ENCODE results near the gene SMIM36.

Gene SMIM36

DNA sequence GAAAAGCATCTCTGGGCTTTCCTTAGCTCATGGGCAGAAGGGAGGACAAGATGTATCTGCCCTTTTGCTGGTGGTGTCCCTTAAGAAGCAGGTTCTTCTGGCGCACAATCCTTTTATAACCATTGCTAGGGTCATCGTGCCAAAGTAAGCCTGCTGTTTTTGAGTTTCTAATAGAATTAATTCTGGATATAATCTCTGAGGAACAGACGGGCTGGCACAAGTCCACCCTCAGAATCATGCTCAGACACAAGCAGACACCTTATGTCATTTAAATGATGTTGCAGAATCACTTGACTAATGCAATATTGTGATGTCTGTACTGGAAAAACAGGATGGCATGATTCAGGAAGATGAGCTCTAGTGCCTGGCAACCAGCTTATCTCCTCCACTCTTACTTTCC, 70.9 kb downstream of the SMIM36 start:
- TF ChIP-seq, protein P1, sequence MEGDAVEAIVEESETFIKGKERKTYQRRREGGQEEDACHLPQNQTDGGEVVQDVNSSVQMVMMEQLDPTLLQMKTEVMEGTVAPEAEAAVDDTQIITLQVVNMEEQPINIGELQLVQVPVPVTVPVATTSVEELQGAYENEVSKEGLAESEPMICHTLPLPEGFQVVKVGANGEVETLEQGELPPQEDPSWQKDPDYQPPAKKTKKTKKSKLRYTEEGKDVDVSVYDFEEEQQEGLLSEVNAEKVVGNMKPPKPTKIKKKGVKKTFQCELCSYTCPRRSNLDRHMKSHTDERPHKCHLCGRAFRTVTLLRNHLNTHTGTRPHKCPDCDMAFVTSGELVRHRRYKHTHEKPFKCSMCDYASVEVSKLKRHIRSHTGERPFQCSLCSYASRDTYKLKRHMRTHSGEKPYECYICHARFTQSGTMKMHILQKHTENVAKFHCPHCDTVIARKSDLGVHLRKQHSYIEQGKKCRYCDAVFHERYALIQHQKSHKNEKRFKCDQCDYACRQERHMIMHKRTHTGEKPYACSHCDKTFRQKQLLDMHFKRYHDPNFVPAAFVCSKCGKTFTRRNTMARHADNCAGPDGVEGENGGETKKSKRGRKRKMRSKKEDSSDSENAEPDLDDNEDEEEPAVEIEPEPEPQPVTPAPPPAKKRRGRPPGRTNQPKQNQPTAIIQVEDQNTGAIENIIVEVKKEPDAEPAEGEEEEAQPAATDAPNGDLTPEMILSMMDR (IDR thresholded peaks at IDR 0.05; ENCODE audit: low read depth, low read length), result no peak
- no peak overlapping the region for H3K4me3 ChIP-seq (ENCODE audit: low read depth, low read length)

DNA sequence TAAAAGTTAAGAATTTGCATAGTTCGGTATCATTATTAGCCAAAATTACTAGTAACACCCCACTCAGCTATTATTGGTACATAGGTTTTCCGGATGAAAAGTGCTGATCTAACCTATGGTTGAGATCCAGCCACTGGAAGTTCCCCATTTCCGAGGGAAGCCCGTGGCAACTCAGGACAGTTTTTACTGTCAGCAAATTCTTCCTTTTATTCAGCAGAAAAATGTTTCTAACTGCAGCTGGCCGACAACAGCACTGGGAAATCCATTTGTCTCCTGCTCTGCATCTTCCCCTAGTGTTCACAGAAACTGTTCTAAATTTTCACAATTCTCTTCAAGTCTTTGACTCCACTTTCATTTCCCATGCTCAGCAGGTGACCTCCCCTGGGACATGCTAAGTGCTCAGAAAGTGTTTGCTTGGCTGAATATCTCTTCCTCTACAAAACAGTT, 74.1 kb downstream of the SMIM36 start:
- H3K4me3 ChIP-seq (ENCODE audit: low read depth, low read length), result no peak overlapping the region
- TF ChIP-seq, protein P1 (IDR thresholded peaks at IDR 0.05; ENCODE audit: low read depth, low read length), result no peak

DNA sequence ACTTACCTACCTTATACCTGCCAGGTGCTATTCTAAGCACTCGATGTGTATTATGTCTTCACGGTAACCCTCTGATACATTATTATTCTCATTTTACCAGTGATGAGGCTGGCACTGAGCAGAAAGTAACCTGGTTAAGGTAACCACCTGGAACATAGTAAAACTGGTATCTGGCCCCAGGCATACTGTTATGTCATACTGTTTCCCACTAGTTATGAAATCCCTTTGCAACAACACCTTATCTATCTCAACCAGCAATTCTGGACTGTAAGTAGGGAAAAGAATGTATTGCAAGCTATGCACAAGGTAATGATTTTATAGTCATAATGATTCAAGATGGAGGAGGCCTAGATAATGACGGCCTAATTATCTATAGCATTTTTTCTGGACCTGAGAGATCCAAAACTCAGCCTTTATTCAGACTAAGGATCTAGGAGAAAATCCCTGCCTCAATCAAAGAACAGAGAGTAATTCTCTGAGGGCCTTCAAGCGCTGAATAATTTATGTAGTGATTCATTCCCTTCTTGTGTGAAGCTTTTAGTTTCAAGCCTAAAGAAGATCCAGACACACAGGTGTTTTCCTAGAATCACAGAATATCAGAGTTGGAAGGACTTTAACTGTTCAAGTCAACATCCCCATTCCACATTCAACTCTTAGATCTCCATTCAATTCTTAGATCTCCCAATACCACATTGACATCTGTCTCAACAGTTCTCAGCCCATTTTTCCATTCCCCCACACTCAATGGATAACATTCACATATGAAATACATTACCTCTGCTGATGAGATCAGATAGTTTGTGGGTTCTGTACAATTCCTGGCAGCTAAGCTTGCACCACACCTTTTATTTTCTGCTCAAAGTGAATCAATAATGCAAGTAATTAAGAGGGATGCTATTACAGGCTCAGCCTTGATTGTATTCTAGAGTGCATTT, 74.8 kb downstream of the SMIM36 start:
- TF ChIP-seq, protein P1 (IDR thresholded peaks at IDR 0.05; ENCODE audit: low read depth, low read length), result no peak
- no peak overlapping the region for H3K4me3 ChIP-seq (ENCODE audit: low read depth, low read length)

DNA sequence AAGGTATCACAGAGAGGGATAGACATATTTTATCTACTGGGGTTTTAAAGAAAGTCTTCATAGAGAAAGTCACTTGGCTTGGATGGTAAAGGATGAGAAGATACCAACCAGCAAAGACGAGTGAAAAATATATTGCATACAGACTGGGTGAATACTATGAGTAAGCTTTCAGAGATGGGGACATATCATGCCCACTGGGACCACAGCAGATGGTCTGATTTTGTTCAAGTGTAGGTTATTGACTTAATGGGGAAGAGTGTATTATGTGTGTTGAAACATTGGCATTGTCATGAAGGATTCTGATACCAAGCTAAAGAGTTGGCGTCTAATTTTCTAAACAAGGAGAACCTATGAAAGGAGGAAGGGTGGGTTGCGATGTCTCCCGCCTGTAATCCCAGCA, 75.8 kb downstream of the SMIM36 start:
- no peak overlapping the region for H3K4me3 ChIP-seq (ENCODE audit: low read depth, low read length)
- TF ChIP-seq, protein P1 (IDR thresholded peaks at IDR 0.05; ENCODE audit: low read depth, low read length), result no peak

DNA sequence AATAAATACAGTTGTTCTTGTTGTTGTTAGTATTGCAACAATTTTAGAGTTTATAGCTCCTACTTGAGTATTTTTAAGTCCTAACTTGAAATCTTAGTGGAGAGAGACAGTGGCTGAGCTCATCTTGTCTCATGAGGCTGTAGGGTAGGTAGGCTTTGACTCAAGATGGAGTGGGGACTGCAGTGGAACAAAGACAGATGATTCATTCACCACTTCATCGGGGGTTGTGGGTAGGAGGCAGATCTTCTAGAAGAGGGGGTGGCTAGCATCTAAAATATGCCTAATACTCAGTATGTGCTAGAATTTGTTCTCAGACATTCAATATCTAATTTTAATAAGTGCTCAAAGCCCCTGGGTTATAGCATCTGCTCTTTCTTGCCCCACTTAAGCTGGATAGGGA, 76.5 kb downstream of the SMIM36 start:
- no peak overlapping the region for H3K4me3 ChIP-seq (ENCODE audit: low read depth, low read length)

DNA sequence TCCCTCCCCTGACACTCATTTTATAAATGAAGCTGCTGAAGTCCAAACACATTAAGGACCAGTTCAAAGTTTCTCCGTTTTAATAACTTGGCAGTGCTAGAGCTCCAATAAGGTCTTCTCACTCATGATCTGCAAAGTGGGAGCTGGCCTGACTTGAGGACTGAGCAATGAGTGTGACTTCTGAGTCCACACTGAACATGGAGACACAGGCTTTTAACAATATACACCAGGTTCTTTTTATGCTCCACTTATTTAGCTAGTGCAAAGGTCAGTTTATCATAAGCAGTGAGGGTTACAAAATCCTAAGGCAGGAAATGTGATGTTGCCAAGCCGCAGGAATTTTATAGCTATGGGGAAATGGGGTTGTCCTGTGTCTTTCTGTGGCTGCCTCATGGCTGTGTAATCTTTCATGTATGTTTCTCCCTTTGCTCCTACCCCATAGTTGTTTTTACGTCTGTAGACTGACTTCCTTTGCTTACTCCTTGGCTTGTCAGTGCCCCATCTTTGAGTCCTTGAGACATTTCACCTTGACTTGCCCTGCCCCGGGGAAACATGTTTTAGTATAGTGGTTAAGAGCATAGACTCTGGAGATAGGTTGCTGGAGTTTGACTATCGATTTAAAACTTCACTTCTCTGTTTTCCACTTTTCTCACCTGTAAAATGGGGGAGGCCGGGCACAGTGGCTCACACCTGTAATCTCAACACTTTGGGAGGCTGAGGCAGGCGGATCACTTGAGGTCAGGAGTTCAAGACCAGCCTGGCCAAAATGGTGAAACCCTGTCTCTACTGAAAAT, 77.4 kb downstream of the SMIM36 start:
- TF ChIP-seq, protein P1 (IDR thresholded peaks at IDR 0.05; ENCODE audit: low read depth, low read length), result no peak
- H3K4me3 ChIP-seq (ENCODE audit: low read depth, low read length), result no peak overlapping the region; the same call in 1 of the 2 replicates

More for the DNA sequence above, 76.5 kb downstream of the SMIM36 start:
- TF ChIP-seq, protein P1 (IDR thresholded peaks at IDR 0.05; ENCODE audit: low read depth, low read length), result no peak
